ENCODE results near the gene TRMT112.

Gene TRMT112

GRCh38 chr11:64296830-64297698 is 20.3 kb downstream of the TRMT112 start:
- no peak for DNase-seq (ENCODE audit: low read depth)
- no peak overlapping the region for H3K4me3 ChIP-seq (ENCODE audit: low read depth, low read length)
- no peak for TF ChIP-seq MAX (IDR thresholded peaks at IDR 0.05; ENCODE audit: low read depth, low read length)
- no peak for TF ChIP-seq MYC (IDR thresholded peaks at IDR 0.05; ENCODE audit: low read depth, low read length)

GRCh38 chr11:64296236-64296635 is 21.1 kb downstream of the TRMT112 start:
- TF ChIP-seq MAX (IDR thresholded peaks at IDR 0.05; ENCODE audit: low read depth, low read length): no peak
- no peak for TF ChIP-seq CTCF (IDR thresholded peaks at IDR 0.05; ENCODE audit: low read depth, low read length)
- no peak for TF ChIP-seq POLR2A (IDR thresholded peaks at IDR 0.05; ENCODE audit: extremely low read depth, insufficient read length)
- no peak for TF ChIP-seq MYC (IDR thresholded peaks at IDR 0.05; ENCODE audit: low read depth, low read length)
- H3K4me3 ChIP-seq (ENCODE audit: low read depth, low read length): no peak overlapping the region
- no peak for DNase-seq (ENCODE audit: low read depth)

- TF ChIP-seq POLR2A (IDR thresholded peaks at IDR 0.05; ENCODE audit: extremely low read depth, insufficient read length) (no peak), MAX (IDR thresholded peaks at IDR 0.05; ENCODE audit: low read depth, low read length) (no peak), CTCF (IDR thresholded peaks at IDR 0.05; ENCODE audit: low read depth, low read length) (no peak), MYC (IDR thresholded peaks at IDR 0.05; ENCODE audit: low read depth, low read length) (no peak)
- no peak overlapping the region for H3K4me3 ChIP-seq (ENCODE audit: low read depth, low read length)
- DNase-seq (ENCODE audit: low read depth): no peak
Observed at GRCh38 chr11:64295760-64296159, 21.6 kb downstream of the TRMT112 start.

GRCh38 chr11:64294774-64295173 is 22.6 kb downstream of the TRMT112 start:
- DNase-seq (ENCODE audit: low read depth): no peak
- TF ChIP-seq MYC (IDR thresholded peaks at IDR 0.05; ENCODE audit: low read depth, low read length): no peak
- no peak for TF ChIP-seq CTCF (IDR thresholded peaks at IDR 0.05; ENCODE audit: low read depth, low read length)
- no peak for TF ChIP-seq POLR2A (IDR thresholded peaks at IDR 0.05; ENCODE audit: extremely low read depth, insufficient read length)
- TF ChIP-seq MAX (IDR thresholded peaks at IDR 0.05; ENCODE audit: low read depth, low read length): no peak
- no peak overlapping the region for H3K4me3 ChIP-seq (ENCODE audit: low read depth, low read length)

- no peak overlapping the region for H3K4me3 ChIP-seq (ENCODE audit: low read depth, low read length)
- no peak for DNase-seq (ENCODE audit: low read depth)
- no peak for TF ChIP-seq MAX (IDR thresholded peaks at IDR 0.05; ENCODE audit: low read depth, low read length)
- no peak for TF ChIP-seq POLR2A (IDR thresholded peaks at IDR 0.05; ENCODE audit: extremely low read depth, insufficient read length)
- TF ChIP-seq CTCF (IDR thresholded peaks at IDR 0.05; ENCODE audit: low read depth, low read length): no peak
- TF ChIP-seq MYC (IDR thresholded peaks at IDR 0.05; ENCODE audit: low read depth, low read length): no peak
Observed at GRCh38 chr11:64292460-64293254, 24.7 kb downstream of the TRMT112 start.

All from NB4 (cell line).